ENCODE data around the gene DPY19L3. TPM values are rescaled to one million over a fixed set of nuclear protein-coding genes. Genes with fewer than 3 reads are reported as not detected.
A peak's percentile ranks its signal among the peaks of the same experiment; 100 is the strongest.
"Not testable (repeated sequence)": the region's sequence is repeated elsewhere in the genome, so short reads cannot be mapped to it uniquely, and the experiment has no call there.

Gene DPY19L3
- total RNA-seq, 1 donor from 2014 or later: 40.4 TPM

- no peak for DNase-seq
Observed at GRCh38 chr19:32396046-32396652, 9.4 kb upstream of the DPY19L3 start.

DNA sequence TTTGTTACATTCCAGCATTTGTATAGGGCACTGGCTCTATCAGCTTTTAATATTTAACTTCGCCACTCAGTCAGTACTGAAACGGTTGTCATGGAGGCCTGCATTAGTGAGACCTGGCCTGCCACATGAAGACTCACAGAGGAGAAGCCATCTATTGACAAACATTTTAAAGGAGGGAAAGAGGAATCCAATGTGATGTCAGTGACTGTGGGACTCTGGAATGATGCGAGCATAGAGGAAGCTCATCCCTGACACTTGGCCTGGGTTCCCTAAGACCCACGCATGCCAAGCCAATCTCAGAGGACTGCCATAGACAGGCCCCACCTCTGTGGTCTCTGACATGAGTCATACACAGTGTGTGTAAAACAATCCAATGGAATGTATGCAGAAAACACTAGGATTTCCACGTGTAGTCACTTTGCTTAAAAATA lies 7.9 kb upstream of the DPY19L3 start:
- no peak for DNase-seq

- no peak for DNase-seq
Observed at GRCh38 chr19:32401992-32402391, 3.6 kb upstream of the DPY19L3 start.

- no peak for DNase-seq
Observed at GRCh38 chr19:32403291-32403995, 2.1 kb upstream of the DPY19L3 start.

- DNase-seq: no peak
Observed at GRCh38 chr19:32404213-32404932, 1.2 kb upstream of the DPY19L3 start.

DNA sequence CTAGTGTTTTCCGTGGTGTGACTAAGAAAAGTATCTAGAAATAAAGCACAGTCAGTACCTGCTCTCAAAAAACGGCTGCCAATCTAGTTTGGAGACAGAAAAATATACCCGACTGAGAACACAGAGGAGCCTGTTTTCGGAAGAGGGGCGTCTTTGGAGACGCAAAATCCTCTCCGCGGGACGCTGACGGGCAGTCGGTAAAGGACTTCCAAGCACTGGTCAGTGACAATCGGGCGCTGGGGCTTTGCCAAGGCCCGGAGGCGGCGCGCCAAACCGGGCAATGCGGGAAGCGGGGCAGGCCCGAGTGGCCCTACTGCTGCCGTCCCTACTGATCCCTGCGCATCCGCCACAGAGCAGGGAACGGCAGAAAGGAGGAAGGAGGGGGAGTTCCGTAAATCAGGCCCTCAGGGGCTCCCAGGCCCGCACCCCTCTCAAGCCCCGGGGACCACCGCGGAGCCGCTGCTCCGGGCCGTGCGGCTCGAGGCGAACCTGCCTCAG lies 588 bp upstream of the DPY19L3 start:
- peak; percentile 47 for DNase-seq

GRCh38 chr19:32406161-32407003 lies 812 bp downstream of the DPY19L3 start:
- DNase-seq: no peak

DNA sequence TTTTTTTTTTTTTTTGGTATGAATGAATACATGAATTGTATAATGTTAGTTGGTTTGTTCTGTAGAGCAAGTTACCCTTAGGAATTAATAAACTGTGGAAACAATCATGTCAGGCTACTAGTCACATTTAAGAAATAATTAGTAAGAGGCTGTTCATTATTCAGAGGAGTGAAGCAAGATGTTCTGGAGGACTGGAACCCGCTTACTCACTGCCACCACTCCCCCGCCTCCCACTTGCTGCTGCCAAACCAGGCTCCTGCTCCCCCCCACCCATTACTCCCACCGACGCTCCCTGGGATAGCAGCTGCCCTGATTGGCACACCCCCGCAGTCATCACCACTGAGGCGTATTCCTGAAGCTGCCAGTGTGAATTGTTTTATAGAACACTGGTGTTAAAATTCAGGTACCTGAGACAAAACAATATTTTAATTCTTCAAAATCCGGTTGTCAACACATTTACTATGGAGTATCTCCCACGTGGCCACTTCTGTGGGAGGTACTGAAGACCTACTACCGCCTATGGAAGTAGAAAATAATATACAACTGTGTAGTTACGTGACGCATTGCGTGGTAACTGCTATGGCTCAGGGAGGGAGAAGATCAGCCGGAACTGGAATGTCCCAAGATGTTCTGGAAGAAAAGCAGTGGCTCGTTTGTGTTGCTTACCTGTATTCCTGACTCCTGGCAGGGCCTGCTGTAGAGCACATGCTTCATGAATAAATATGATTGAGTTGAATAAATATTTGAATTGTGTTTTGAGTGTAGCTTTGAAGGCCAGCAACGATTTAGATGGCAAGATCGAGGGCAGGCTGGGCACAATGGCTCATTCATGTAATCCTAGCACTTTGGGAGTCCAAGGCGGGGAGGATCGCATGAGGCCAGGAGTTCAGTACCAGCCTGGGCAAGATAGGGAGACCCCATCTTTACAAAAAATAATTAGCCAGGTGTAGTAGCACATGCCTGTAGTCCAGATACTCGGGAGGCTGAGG lies 1.7 kb downstream of the DPY19L3 start:
- DNase-seq: peak; percentile 63

GRCh38 chr19:32415246-32415645 lies 9.7 kb downstream of the DPY19L3 start:
- DNase-seq: no peak

DNA sequence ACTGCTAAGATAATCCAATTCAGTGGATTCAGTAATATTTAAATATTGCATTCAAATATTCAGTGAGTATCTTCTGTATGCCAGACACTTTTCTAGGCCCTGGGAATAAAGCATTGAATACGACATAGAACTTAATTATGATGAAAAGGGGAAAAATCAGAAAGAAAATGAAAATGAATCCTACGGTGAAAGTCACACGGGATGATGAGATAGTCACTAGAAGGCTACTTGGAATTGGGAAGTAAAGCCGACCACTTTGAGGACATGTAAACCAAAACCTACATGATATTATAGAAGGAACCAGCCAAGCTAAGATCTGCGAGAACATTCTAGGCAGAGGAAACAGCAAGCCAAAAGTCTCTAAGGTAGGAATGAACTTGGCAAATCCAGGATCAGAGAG lies 10.1 kb downstream of the DPY19L3 start:
- no peak for DNase-seq

- DNase-seq: no peak
Observed at GRCh38 chr19:32416749-32417456, 11.3 kb downstream of the DPY19L3 start.

GRCh38 chr19:32418155-32418554 lies 12.6 kb downstream of the DPY19L3 start:
- DNase-seq: no peak

- no peak for DNase-seq
Observed at GRCh38 chr19:32421589-32422361, 16.2 kb downstream of the DPY19L3 start.

DNA sequence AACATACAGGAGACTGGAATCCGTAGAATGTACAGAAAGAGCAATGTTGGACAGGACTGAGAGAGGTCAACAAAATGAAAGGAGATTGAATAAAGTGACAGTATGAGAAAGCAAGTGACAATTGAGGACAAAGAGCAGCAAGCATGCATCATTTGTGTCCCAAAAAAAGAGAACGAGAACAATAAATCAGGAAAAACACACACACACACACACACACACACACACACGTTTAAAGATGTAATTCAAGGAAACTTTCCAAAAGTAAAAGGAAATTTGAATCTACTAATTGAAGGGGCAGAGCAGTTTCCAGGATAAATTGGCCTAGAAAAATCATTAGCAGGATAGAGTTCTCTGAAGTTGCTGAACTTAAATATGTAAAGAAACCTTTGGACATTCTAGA lies 16.9 kb downstream of the DPY19L3 start:
- no peak for DNase-seq

DNA sequence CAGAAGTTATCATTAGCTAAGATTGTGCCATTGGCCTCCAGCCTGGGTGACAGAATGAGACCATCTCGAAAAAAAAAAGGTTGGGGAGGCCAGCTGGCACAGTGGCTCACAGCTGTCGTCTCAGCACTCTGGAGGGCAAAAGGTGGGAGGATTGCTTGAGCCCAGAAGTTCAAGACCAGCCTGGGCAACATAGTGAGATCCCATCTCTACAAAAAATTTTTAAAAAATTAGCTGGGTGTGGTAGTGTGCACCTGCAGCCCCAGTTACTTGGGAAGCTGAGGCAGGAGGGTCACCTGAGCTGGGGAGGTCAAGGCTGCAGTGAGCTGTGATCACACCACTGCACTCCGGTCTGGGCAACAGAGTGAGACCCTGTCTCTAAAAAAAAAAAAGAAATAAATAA lies 18.4 kb downstream of the DPY19L3 start:
- not testable (repeated sequence) for DNase-seq

DNA sequence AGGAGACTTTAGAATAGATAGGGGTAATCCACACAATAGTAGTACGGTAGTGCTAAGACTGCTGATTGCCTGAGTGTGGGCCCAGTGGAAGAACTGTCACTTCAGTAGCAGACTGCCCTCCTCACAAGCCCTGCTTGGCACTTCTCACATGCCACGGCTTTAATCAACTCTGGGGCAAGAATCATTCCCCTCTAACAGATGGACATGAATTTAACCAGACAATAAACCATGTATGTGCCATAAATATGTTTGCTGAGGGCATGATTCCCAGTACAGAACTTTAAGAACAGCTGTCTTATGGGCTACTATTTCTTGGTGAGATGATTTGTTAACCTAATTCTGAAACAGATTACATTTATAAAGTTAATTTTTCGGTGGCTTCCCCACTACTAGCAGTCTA lies 22.0 kb downstream of the DPY19L3 start:
- no peak for DNase-seq

GRCh38 chr19:32436692-32437091 lies 31.1 kb downstream of the DPY19L3 start:
- DNase-seq: no peak

- DNase-seq: no peak
Observed at GRCh38 chr19:32437096-32437495, 31.5 kb downstream of the DPY19L3 start.

GRCh38 chr19:32438751-32439150 lies 33.2 kb downstream of the DPY19L3 start:
- DNase-seq: no peak

DNA sequence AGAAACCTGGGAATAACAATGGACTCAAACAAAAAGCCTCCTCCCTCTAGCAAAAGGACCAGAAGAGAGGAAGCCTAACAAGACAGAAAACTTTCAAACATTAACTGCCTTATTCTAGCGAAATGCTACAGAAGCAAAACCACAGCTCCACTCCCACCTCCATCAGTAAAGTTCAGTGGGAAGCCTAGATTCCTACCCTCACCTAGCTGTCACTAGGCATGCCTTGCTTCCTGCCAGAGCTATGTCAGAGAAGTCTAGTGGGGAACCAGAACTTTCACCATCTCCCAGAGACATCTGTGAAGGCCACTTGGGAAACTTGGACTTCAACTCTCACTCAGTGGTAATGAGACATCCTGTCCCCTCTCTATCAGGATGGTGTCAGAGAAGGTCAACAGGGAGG lies 37.1 kb downstream of the DPY19L3 start:
- DNase-seq: no peak

Measured in occipital lobe (tissue), 2 donors.